GM13977 (cell line): ENCODE data around the gene ATXN7L3B.

Source experiments
- DNase-seq: peaks from one replicate; pipeline ENCODE4 v3.0.0; 2012; ENCODE audit warnings: low spot score
- CTCF ChIP-seq: IDR thresholded peaks from 2 replicates; pipeline ENCODE4 v1.5.1; 2012; ENCODE audit warnings: mild to moderate bottlenecking, control low read depth; ENCODE audit not compliant: insufficient read depth; ENCODE audit errors: extremely low read depth, missing control alignments
- in situ Hi-C: fragments of 300-500 bp; cut with MboI; formaldehyde crosslinking; loops from one replicate; pipeline ENCODE4 v1.12.0; 2022; ENCODE audit warnings: low sequenced_read_pairs, low pct_unique_long_range_greater_than_20kb, mixed read lengths, inconsistent platforms; ENCODE audit not compliant: unreplicated experiment

The ATXN7L3B gene

DNA sequence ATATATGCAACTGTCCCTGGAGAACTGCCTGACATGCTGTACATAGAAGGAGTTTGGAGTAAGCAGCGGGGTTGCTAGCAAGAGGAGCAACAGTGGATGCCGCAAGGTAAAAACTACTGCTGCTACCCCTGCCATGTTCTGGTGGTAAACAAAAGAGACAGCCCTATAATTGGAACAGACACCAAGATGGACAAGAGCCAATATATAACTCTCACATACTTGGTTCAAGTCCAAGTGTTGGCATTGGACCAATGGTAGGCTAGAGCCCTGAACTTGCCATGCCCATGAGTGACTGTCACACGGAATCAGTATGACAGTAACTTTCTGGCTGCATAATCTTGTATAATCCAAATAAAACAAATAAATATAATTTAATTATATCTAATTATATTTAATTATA lies 13.7 kb downstream of the ATXN7L3B start:
- in situ Hi-C loops: no loop called here
- no peak for DNase-seq
- no peak for TF ChIP-seq CTCF

DNA sequence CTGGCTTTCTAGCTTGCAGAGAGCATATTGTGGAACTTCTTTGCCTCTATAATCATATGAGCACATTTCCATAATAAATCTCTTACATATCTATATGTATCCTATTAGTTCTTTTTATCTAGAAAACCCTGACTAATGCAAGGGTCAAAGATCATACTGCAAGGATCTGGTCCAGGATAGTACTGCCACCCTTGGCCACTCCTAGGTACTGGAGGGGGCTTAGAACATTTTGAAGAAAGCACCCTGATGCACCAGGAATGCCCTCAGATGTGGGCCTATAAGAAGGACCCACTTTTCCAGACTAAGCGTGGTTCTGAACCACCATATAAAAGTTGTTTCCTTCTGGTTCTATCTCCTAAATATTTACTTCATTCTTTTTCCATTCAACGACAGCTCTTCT lies 14.6 kb downstream of the ATXN7L3B start:
- in situ Hi-C loops: no loop called here
- DNase-seq: no peak
- peak; percentile 4 for TF ChIP-seq CTCF

GRCh38 chr12:74559728-74560127 lies 22.1 kb downstream of the ATXN7L3B start:
- DNase-seq: no peak
- in situ Hi-C loops: no loop called here
- no peak for TF ChIP-seq CTCF

DNA sequence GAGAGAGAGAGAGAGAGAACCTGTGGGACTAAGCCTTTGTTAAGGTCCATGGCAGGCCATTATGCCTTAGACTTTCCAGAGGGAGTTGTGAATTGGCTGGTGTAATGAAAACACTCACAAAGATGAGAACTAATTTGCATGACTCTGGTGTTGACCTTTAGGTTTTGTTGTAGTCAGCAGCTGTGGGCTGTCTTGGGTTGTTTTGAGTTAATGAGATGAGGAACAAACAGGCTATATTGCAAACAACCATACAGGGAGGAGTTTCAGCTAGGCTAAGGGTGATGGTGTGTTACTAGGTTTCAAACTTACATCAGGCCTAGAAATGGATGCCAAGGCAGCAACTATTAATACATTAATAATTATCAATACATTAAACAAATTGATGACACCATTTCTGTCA lies 26.3 kb downstream of the ATXN7L3B start:
- DNase-seq: no peak
- no peak for TF ChIP-seq CTCF
- in situ Hi-C loops: no loop called here

GRCh38 chr12:74578486-74578885 lies 40.9 kb downstream of the ATXN7L3B start:
- TF ChIP-seq CTCF: no peak
- in situ Hi-C loops: no loop called here
- no peak for DNase-seq

- DNase-seq: no peak
- in situ Hi-C loops: no loop called here
- TF ChIP-seq CTCF: no peak
Measured at GRCh38 chr12:74579446-74579845, 41.8 kb downstream of the ATXN7L3B start.

- TF ChIP-seq CTCF: no peak
- in situ Hi-C loops: no loop called here
- no peak for DNase-seq
Measured at GRCh38 chr12:74579981-74580380, 42.3 kb downstream of the ATXN7L3B start.
